Activated CD4-positive, alpha-beta T cell treated with anti-CD3 and anti-CD28 coated beads, Interleukin-2, Interleukin-6, amounts not matched to agents 100 ng/mL and 50 ng/mL, durations not matched to agents 16 hours and 8 hours (primary cell): Measurements from ENCODE around the gene CES1.
"Not testable (repeated sequence)": the region's sequence is repeated elsewhere in the genome, so short reads cannot be mapped to it uniquely, and the experiment has no call there.

Source experiments
- DNase-seq: peaks from one replicate; pipeline ENCODE4 v3.0.0-alpha.2; 2020

Gene CES1

GRCh38 chr16:55782091-55782792 lies 50.7 kb downstream of the CES1 start:
- DNase-seq, result not testable (repeated sequence)

- not testable (repeated sequence) for DNase-seq
Measured at GRCh38 chr16:55781456-55781855, 51.4 kb downstream of the CES1 start.

GRCh38 chr16:55780095-55780407 lies 52.8 kb downstream of the CES1 start:
- not testable (repeated sequence) for DNase-seq

GRCh38 chr16:55779402-55780094 lies 53.3 kb downstream of the CES1 start:
- DNase-seq, result no peak

GRCh38 chr16:55778757-55779156 lies 54.1 kb downstream of the CES1 start:
- DNase-seq, result no peak

- DNase-seq, result no peak
Measured at GRCh38 chr16:55775857-55776256, 57.0 kb downstream of the CES1 start.

GRCh38 chr16:55773859-55774549 lies 58.9 kb downstream of the CES1 start:
- DNase-seq, result no peak

- DNase-seq, result no peak
Measured at GRCh38 chr16:55765161-55765560, 67.7 kb downstream of the CES1 start.

- no peak for DNase-seq
Measured at GRCh38 chr16:55760310-55761001, 72.4 kb downstream of the CES1 start.

GRCh38 chr16:55759965-55760309 lies 73.0 kb downstream of the CES1 start:
- not testable (repeated sequence) for DNase-seq

- DNase-seq, result not testable (repeated sequence)
Measured at GRCh38 chr16:55757595-55758527, 75.0 kb downstream of the CES1 start.

- no peak for DNase-seq
Measured at GRCh38 chr16:55756963-55757362, 75.9 kb downstream of the CES1 start.

GRCh38 chr16:55754056-55754455 lies 78.8 kb downstream of the CES1 start:
- DNase-seq, result no peak

- DNase-seq, result peak; percentile 67
Measured at GRCh38 chr16:55753145-55753631, 79.7 kb downstream of the CES1 start.
